Stimulated activated naive CD4-positive, alpha-beta T cell (primary cell): Measurements from ENCODE around the gene ANKS1A.
"Not testable (repeated sequence)": the region's sequence is repeated elsewhere in the genome, so short reads cannot be mapped to it uniquely, and the experiment has no call there.

ENCODE experiments used
- DNase-seq, 6 experiments: peaks; one replicate each; lab custom pipeline; 2025; lab: John Stamatoyannopoulos, UW

Gene ANKS1A

DNA sequence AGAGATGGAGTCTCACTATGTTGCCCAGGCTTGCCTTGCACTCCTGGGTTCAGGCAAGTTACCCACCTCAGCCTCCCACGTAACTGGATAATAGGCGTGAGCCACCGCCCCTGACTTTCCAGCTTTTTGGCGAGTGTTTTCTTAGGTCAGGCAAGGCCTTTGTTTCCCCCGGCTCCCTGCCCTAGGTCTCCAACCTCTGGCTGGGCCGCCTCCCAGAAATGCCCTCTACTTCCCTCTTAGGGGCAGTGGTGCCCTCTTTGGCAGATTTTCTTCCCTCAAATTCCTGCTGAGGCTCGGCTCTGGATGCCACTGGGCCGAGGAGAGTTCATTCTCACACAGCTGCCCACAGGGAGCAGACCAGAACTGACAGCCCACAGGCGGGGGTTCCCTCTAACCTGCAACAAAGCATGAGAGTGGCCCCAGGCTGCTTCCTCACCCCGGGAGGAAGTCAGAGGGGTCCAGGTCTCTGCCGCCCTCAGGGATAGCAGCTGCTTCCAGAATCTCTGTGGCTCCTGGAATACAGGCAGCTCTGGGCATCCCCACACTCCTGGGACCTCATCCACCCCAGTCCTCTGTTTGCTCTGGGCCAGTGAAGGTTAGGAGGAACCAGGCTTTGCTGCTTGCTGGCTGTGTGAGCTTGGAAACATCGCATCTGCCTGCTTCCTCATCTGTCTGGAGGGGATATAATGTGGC, 195.6 kb downstream of the ANKS1A start:
- no peak for DNase-seq

GRCh38 chr6:35085359-35086281, 196.6 kb downstream of the ANKS1A start:
- DNase-seq, result no peak

DNA sequence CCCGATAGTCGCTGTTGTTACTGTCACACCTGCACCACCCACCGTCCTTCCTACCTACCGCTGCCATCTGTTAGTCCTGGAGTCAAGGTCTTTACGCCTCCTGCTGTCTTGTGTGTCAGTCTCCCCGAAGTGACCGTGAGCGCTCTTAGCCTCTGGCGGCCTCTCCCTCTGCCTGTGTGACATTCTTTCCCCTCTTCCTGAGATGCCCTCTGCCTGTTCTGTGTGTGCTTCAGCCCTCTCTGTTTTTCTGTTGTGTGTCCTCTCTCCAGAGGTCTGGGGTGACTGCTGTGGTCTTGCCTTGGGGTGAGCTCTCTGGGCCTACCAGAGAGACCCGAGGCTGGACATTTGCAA, 197.2 kb downstream of the ANKS1A start:
- DNase-seq, result no peak

- no peak for DNase-seq
Measured at GRCh38 chr6:35086636-35087360, 197.7 kb downstream of the ANKS1A start.

DNA sequence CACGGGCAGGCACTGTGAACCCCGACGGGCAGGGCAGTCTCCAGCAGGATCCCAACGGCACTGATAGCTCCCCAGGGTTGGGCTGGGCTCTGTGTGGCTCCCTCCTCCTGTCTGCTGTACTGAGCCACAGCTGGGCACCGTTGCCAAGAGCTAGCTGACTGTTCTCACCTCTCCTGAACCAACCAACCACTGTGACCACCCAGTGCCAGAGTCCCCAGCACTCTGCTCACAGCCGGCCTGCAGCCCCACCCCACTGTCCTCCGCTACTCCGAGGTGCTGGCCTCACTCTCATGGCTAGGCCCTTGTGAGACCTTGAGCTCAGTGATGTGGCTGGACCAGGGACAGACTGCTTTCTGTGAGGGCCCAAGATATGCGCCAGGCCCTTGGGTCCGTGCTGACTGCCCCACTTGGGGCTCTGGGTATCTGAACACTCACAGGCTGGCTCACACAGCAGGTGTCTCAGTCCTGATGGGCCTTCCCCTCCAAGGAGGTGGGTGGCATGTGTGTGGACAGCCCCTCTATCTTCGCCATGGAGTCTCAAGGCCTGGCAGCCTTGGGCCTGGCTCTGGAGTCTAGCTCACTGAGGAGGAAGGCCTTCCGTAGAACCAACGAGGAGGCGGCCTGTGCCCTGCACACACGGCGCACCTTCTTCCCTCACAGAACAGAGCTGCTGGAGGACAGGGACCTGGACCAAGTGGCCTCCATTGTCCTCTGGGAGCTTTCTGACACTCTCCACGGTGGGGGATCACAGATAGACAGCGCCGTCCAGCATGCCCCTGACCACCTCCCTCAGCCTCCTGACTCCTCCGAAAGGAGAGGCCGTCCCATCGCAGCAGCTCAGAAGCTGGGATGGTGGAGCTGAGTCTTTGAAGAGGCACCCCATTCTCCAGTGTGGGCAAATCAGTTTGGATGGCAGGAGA, 198.6 kb downstream of the ANKS1A start:
- no peak for DNase-seq

DNA sequence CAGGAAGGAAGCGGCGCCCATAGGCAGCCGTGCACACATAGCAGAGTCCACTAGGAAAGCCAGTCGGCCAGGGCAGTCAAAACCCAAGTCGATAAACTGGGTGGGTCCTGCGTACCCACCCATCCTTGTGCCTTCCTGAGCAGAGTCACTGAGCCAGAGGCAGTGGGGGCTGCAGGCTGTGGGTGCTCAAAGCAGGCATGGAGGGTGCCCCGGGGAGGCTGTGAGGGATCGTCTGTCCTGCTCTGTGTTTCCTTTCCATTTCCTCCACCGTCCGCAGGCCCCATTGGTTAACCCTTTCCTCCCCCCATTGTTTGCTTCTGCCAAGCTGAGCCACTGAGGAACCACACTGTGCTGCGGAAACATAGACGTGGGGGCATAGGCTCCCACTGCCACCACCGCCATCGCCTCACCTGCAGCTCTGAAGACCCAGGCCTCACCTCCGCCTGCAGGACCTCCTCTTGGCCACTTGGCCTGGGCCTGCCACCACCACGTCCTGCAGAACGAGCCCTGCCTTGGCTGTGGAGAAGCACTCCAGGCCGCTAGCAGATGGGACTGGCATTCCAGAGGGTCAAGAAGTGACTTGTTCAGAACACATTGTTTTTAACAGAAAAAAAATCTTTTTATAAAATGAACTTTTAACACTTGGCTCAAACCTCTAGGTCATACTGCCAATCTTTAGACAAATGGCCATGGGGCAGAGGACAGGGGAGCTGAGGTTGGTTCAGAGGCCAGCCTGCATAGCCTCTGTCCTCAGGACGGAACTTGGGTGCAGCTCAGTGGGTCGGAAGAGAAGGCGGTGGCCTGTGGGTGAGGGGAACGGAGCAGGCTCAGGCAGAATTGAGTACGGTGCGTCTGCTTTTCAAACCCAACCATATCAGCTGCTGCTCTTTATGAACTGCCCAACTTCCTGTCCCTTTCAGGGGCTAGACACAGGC, 199.5 kb downstream of the ANKS1A start:
- no peak for DNase-seq

- no peak for DNase-seq
Measured at GRCh38 chr6:35089216-35089934, 200.3 kb downstream of the ANKS1A start.

DNA sequence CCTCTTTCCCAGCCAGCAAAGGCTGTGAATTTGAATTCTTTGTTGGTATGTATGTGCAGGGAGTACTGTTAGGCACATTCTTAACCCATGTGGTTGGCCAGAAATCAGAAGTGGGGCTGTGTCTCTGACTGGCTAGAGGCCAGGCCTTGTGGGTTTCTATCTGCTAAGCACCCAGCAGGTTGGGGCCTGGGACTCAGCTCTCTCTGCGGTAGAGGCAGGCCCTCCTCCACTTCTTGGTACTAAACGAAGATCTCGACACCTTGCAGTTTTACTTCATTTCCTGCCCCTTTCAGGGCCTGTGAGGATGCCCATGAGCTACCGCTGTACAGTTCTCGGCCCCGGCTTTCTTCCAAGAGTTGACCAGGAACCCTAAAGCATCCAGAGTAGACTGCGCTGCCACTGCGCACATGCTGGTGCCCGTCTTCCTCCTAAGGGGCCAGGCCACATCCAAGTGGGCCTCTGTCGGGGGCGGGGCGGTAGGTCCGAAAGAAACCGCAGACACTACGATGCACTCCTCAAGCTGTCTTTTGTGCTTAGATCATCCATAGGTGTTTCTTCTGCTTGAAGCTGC, 201.0 kb downstream of the ANKS1A start:
- no peak for DNase-seq

DNA sequence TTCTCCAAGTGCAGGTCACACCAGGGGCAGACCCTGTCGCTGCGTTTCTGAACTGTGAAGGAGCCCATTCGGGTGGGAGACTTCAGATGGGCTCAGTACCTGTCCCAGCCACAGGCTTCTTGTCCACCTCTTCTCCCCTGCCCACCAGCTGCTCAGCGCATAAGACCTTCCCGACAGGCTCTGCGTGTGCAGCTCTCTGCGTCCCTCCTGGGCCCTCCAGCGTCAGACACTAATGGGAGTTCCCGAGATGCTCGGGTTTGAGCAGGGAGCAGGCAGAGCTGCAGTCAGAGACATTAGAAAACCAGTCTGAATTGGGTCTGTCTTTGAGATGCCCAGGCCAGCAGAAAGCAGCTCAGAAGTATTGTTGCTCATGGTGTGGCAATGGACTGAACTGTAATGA, 201.7 kb downstream of the ANKS1A start:
- no peak for DNase-seq

- no peak for DNase-seq
Measured at GRCh38 chr6:35091346-35092083, 202.5 kb downstream of the ANKS1A start.

- no peak for DNase-seq
Measured at GRCh38 chr6:35092362-35093117, 203.5 kb downstream of the ANKS1A start.

DNA sequence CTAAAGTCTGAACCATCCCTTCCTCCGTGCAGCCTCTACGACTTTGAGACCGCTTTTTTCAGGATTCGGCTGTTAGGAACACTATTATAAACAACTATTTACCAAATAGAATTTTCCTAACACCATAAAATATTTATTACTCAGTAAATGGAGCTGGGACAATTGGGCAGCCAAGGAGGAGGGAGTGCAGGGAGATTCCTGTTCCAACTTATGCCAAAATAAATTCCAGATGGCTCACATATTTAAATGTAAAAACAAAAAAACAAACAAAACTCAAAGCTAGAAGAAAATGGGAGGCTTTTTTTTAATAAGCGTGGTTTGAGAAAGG, 204.0 kb downstream of the ANKS1A start:
- DNase-seq, result no peak

- DNase-seq, result no peak
Measured at GRCh38 chr6:35093783-35094182, 204.7 kb downstream of the ANKS1A start.

DNA sequence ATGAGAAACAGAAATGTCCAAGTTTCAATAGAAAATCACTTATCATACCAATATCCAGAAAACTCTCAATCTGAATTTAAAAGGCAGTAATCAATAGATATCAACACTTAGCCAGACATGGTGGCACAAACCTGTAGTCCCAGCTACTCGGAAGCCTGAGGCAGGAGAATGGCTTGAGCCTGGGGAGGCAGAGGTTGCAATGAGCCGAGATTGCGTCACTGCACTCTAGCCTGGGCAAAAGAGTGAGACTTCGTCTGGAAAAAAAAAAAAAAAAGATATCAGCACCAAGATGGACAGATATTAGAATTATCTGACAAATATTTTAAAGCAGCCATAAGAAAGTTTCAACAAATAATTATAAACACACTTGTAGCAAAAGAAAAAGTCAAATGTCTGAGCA, 205.1 kb downstream of the ANKS1A start:
- DNase-seq, result no peak

GRCh38 chr6:35096129-35096862, 207.2 kb downstream of the ANKS1A start:
- no peak for DNase-seq

DNA sequence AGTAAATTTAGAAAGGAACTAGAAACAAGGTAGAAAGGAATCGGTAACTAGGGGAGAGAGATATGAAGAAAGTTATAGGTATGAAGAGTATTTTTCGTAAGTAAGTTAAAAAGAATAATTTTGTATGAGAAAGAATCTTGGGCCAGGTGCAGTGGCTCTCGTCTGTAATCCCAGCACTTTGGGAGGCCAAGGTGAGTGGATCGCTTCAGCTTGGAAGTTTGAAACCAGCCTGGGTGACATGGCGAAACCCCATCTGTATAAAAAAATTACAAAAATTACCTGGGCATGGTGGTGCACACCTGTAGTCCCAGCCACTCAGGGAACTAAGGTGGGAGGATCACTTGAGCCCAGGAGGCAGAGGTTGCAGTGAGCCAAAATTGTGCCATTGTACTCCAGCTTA, 210.1 kb downstream of the ANKS1A start:
- DNase-seq, result no peak

DNA sequence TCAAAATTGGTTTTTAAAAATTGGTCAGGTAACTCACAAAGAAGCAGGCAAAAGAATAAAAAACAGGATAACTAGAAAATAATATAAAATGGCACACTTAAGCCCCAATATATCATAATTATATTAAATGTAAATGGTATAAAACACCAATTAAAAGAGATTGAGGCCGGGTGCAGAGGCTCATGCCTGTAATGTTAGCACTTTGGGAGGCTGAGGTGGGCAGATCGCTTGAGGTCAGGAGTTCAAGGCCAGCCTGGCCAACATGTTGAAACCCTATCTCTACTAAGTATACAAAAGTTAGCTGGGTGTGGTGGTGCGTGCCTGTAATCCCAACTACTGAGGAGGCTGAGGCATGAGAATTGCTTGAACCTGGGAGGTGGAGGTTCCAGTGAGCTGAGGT, 216.0 kb downstream of the ANKS1A start:
- no peak for DNase-seq

- not testable (repeated sequence) for DNase-seq
Measured at GRCh38 chr6:35106061-35106460, 217.0 kb downstream of the ANKS1A start.
